Body of pancreas (tissue), 4 donors: ENCODE results near the gene PKN3.

Experiments
- POLR2A ChIP-seq, 3 donors: fragments of 450-650 bp; IDR thresholded peaks; one replicate each; pipeline ENCODE4 v1.6.1; 2016; ENCODE audit warnings: antibody characterized with exemption in 3 of 3, mild to moderate bottlenecking in 2 of 3
- TF ChIP-seq, protein P1 (sequence below), 7 experiments: fragments of 450-650 bp in 4 of 7; fragments of 200-600 bp in 3 of 7; sonication (generic) in 3 of 7; IDR thresholded peaks; one replicate each; pipeline ENCODE4 v1.5.1; 2016 to 2019; ENCODE audit warnings: antibody characterized with exemption in 7 of 7

DNA sequence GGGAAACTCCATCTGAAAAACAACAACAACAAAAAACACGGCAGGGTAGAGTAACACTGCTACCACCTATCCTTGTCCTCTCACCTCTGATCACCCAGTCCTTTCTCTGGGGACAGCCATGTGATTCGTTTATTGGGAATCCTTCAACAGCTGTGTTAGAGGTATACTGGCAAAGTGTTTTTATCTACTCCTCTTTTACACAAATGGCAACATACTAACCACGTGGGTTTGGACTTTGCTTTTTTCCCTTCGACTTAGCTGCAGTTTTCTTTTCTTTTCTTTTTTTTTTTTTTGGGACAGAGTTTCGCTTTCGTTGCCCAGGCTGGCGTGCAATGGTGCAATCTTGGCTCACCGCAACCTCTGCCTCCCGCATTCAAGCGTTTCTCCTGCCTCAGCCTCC is 24.5 kb upstream of the PKN3 start:
- TF ChIP-seq, protein P1, sequence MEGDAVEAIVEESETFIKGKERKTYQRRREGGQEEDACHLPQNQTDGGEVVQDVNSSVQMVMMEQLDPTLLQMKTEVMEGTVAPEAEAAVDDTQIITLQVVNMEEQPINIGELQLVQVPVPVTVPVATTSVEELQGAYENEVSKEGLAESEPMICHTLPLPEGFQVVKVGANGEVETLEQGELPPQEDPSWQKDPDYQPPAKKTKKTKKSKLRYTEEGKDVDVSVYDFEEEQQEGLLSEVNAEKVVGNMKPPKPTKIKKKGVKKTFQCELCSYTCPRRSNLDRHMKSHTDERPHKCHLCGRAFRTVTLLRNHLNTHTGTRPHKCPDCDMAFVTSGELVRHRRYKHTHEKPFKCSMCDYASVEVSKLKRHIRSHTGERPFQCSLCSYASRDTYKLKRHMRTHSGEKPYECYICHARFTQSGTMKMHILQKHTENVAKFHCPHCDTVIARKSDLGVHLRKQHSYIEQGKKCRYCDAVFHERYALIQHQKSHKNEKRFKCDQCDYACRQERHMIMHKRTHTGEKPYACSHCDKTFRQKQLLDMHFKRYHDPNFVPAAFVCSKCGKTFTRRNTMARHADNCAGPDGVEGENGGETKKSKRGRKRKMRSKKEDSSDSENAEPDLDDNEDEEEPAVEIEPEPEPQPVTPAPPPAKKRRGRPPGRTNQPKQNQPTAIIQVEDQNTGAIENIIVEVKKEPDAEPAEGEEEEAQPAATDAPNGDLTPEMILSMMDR (IDR thresholded peaks at IDR 0.05): no peak
- no peak for TF ChIP-seq POLR2A (IDR thresholded peaks at IDR 0.05)
